A549 (cell line): ENCODE results near the gene UTF1. TPM values are rescaled to one million over a fixed set of nuclear protein-coding genes. Genes with fewer than 3 reads are reported as not detected.
A peak's percentile ranks its signal among the peaks of the same experiment; 100 is the strongest.

Source experiments
- ATAC-seq, 2 experiments: fragments of 200-7000 bp in 1 of 2; fragments of >200 bp in 1 of 2; cut with Nextera tagmentation in 1 of 2; cut with Tn5 transposase in 1 of 2; 3 replicates each; pipeline versions ENCODE4 v1.8.0 to v1.9.1; 2018 to 2020; ENCODE audit warnings: mild to moderate bottlenecking in 1 of 2, moderate library complexity in 1 of 2
- CTCF ChIA-PET: fragments of 300-600 bp; sonication (Branson Sonifier 250); formaldehyde crosslinking; extraction: SDS; loops from one replicate; lab custom pipeline; 2021; ENCODE audit warnings: antibody characterized with exemption, inconsistent platforms; lab: Yijun Ruan, JAX
- POLR2A ChIA-PET: fragments of 350-600 bp; formaldehyde crosslinking; extraction: SDS; loops from one replicate; lab custom pipeline; 2021; ENCODE audit warnings: antibody characterized with exemption, inconsistent platforms; lab: Yijun Ruan, JAX
- DNase-seq, 2 experiments: peaks; one replicate each; pipeline versions ENCODE4 v3.0.0 to v3.0.0-alpha.2; 2011 to 2016; ENCODE audit warnings: low read depth in 1 of 2, low spot score in 1 of 2
- FAIRE-seq: peaks from 2 replicates; lab custom pipeline; 2011; peaks lifted over from hg19 to GRCh38; lab: Jason Lieb, UNC
- H3K27ac ChIP-seq, 2 experiments: fragments of >200 bp; sonication (Bioruptor Twin); formaldehyde crosslinking; 3 replicates each; pipeline ENCODE4 v1.5.1; 2016 to 2017
- H3K4me1 ChIP-seq: fragments of >200 bp; sonication (Bioruptor Twin); formaldehyde crosslinking; 3 replicates; pipeline ENCODE4 v1.6.1; 2016
- H3K4me2 ChIP-seq: fragments of >200 bp; sonication (Bioruptor Twin); formaldehyde crosslinking; 3 replicates; pipeline ENCODE4 v1.6.1; 2016
- H3K4me3 ChIP-seq: fragments of >200 bp; sonication (Bioruptor Twin); formaldehyde crosslinking; 3 replicates; pipeline ENCODE4 v1.5.1; 2016
- H3K9me3 ChIP-seq: fragments of >200 bp; sonication (Bioruptor Twin); formaldehyde crosslinking; 3 replicates; pipeline ENCODE4 v1.6.1; 2016
- ATOH8 ChIP-seq: fragments of 250-450 bp; sonication (Bioruptor Pico); IDR thresholded peaks from 2 replicates; pipeline ENCODE4 v1.5.0; 2020; ENCODE audit warnings: low read depth, mild to moderate bottlenecking, moderate library complexity
- CBX2 ChIP-seq: fragments of 200-600 bp; sonication (generic); IDR thresholded peaks from 2 replicates; pipeline ENCODE4 v1.6.1; 2016; ENCODE audit warnings: low read depth, mild to moderate bottlenecking, borderline replicate concordance
- CBX8 ChIP-seq: fragments of 200-600 bp; sonication (generic); IDR thresholded peaks from 2 replicates; pipeline ENCODE4 v1.6.1; 2016
- CHD4 ChIP-seq: fragments of 200-600 bp; sonication (generic); IDR thresholded peaks from 2 replicates; pipeline ENCODE4 v1.6.1; 2016; ENCODE audit warnings: antibody characterized with exemption, mild to moderate bottlenecking, borderline replicate concordance
- EHF ChIP-seq: fragments of 250-450 bp; sonication (Bioruptor Pico); IDR thresholded peaks from 2 replicates; pipeline ENCODE4 v1.5.0; 2020; ENCODE audit warnings: mild to moderate bottlenecking
- EP300 ChIP-seq, 2 experiments: fragments of >200 bp; sonication (Bioruptor Twin); formaldehyde crosslinking; IDR thresholded peaks; 2 replicates in 1 of 2; 3 replicates in 1 of 2; pipeline ENCODE4 v1.6.1; 2016 to 2017
- ESRRA ChIP-seq: fragments of 150-350 bp; IDR thresholded peaks from 2 replicates; pipeline ENCODE4 v1.6.1; 2014; ENCODE audit warnings: mild to moderate bottlenecking, low read length, borderline replicate concordance
- FOSB ChIP-seq: fragments of 250-450 bp; sonication (Bioruptor Pico); IDR thresholded peaks from 2 replicates; pipeline ENCODE4 v1.5.0; 2020; ENCODE audit warnings: mild to moderate bottlenecking, moderate library complexity
- HOXB5 ChIP-seq: fragments of 250-450 bp; sonication (Bioruptor Pico); IDR thresholded peaks from 2 replicates; pipeline ENCODE4 v1.5.0; 2020; ENCODE audit warnings: mild to moderate bottlenecking, moderate library complexity
- JUNB ChIP-seq: fragments of >200 bp; sonication (Bioruptor Twin); formaldehyde crosslinking; IDR thresholded peaks from 2 replicates; pipeline ENCODE4 v1.6.1; 2016
- KDM1A ChIP-seq: fragments of 200-600 bp; sonication (generic); IDR thresholded peaks from 2 replicates; pipeline ENCODE4 v1.6.1; 2016; ENCODE audit warnings: low read depth, mild to moderate bottlenecking
- NPAS2 ChIP-seq: fragments of 250-450 bp; sonication (Bioruptor Pico); IDR thresholded peaks from 2 replicates; pipeline ENCODE4 v1.8.0; 2022; ENCODE audit warnings: mild to moderate bottlenecking, moderate library complexity, borderline replicate concordance
- PBX3 ChIP-seq: IDR thresholded peaks from 2 replicates; pipeline ENCODE4 v1.6.1; 2012
- RNF2 ChIP-seq: fragments of 200-600 bp; sonication (generic); IDR thresholded peaks from 2 replicates; pipeline ENCODE4 v1.6.1; 2016; ENCODE audit warnings: low read depth, mild to moderate bottlenecking, antibody characterized with exemption, moderate library complexity, borderline replicate concordance
- SREBF2 ChIP-seq: fragments of 450-650 bp; IDR thresholded peaks from 2 replicates; pipeline ENCODE4 v1.6.1; 2014; ENCODE audit warnings: mild to moderate bottlenecking, moderate library complexity
- ZC3H11A ChIP-seq: fragments of 450-650 bp; IDR thresholded peaks from 2 replicates; pipeline ENCODE4 v1.6.1; 2014; ENCODE audit warnings: antibody characterized with exemption, mild to moderate bottlenecking
- ZNF302 ChIP-seq: fragments of 250-450 bp; sonication (Bioruptor Pico); IDR thresholded peaks from 2 replicates; pipeline ENCODE4 v1.9.0; 2021; ENCODE audit warnings: inconsistent platforms, mild to moderate bottlenecking, moderate library complexity
- ZSCAN20 ChIP-seq: fragments of 250-450 bp; sonication (Bioruptor Pico); IDR thresholded peaks from 2 replicates; pipeline ENCODE4 v1.8.0; 2022; ENCODE audit warnings: mild to moderate bottlenecking, moderate library complexity
- WGBS: methylation state at CpG from one replicate; pipeline ENCODE4 v1.1.6; 2017; ENCODE audit errors: missing lambda C conversion rate; 5-methylcytosine and 5-hydroxymethylcytosine counted together
- polyA plus RNA-seq, 4 experiments: library from polyadenylated mRNA; depleted of rRNA in 3 of 4; stranded (reverse); fragments of >200 nt; fragmentation: RNase III in 1 of 4; extraction: RNeasy Plus Mini Kit Qiagen cat#74134 plus additional on column Dnase treatment in 1 of 4; gene quantifications; 2 replicates in 3 of 4; 3 replicates in 1 of 4; pipeline ENCODE4 v1.2.3, GENCODE V29; 2011 to 2017
- TF ChIP-seq, protein P1 (sequence below): IDR thresholded peaks from 2 replicates; pipeline ENCODE4 v1.6.1; 2012
- TF ChIP-seq, protein P2 (sequence below): fragments of >200 bp; sonication (Bioruptor Twin); formaldehyde crosslinking; IDR thresholded peaks from 3 replicates; pipeline ENCODE4 v1.6.1; 2016
- TF ChIP-seq, protein P3 (sequence below): fragments of 250-450 bp; sonication (Bioruptor Pico); IDR thresholded peaks from 2 replicates; pipeline ENCODE4 v1.5.0; 2021; ENCODE audit warnings: mild to moderate bottlenecking, moderate library complexity, borderline replicate concordance
- TF ChIP-seq, protein P4 (sequence below): fragments of 450-650 bp; IDR thresholded peaks from 2 replicates; pipeline ENCODE4 v1.6.1; 2014; ENCODE audit warnings: antibody characterized with exemption

The UTF1 gene
- polyA plus RNA-seq, 2 of the 4 experiments (the other 2 are of a cell fraction), result not detected

- ATAC-seq (no peak), DNase-seq (no peak), FAIRE-seq (no peak)
- H3K4me3 ChIP-seq, result no peak overlapping the region
- WGBS, result 87% methylated on average over 14 of the region's 36 CpGs
- CTCF ChIA-PET, result interaction anchor here (0.8 to 3.7 kb wide), 4 partner anchors 8 to 104 kb away, joined by 4 to 39 read pairs (median 4); no protein-coding TSS in a partner anchor
- H3K4me1 ChIP-seq, result peaks cover 8% of the 10 kb centered on the region
- no peak overlapping the region for H3K4me2 ChIP-seq
- no peaks in the 10 kb centered on the region for H3K9me3 ChIP-seq
- POLR2A ChIA-PET, result no interaction called here
- no peak overlapping the region for H3K27ac ChIP-seq
- TF ChIP-seq ZNF302 (CRISPR knock-in tag) (no peak), CHD4 (no peak), ATOH8 (no peak), EHF (CRISPR knock-in tag) (no peak), KDM1A (no peak), JUNB (no peak), ESRRA (no peak), ZC3H11A (no peak), CBX2 (no peak), PBX3 (no peak), ZSCAN20 (CRISPR knock-in tag) (no peak)
- TF ChIP-seq, protein P1, sequence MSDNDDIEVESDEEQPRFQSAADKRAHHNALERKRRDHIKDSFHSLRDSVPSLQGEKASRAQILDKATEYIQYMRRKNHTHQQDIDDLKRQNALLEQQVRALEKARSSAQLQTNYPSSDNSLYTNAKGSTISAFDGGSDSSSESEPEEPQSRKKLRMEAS, result no peak
- TF ChIP-seq, protein P2, sequence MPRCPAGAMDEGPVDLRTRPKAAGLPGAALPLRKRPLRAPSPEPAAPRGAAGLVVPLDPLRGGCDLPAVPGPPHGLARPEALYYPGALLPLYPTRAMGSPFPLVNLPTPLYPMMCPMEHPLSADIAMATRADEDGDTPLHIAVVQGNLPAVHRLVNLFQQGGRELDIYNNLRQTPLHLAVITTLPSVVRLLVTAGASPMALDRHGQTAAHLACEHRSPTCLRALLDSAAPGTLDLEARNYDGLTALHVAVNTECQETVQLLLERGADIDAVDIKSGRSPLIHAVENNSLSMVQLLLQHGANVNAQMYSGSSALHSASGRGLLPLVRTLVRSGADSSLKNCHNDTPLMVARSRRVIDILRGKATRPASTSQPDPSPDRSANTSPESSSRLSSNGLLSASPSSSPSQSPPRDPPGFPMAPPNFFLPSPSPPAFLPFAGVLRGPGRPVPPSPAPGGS, result no peak
- TF ChIP-seq, protein P3, sequence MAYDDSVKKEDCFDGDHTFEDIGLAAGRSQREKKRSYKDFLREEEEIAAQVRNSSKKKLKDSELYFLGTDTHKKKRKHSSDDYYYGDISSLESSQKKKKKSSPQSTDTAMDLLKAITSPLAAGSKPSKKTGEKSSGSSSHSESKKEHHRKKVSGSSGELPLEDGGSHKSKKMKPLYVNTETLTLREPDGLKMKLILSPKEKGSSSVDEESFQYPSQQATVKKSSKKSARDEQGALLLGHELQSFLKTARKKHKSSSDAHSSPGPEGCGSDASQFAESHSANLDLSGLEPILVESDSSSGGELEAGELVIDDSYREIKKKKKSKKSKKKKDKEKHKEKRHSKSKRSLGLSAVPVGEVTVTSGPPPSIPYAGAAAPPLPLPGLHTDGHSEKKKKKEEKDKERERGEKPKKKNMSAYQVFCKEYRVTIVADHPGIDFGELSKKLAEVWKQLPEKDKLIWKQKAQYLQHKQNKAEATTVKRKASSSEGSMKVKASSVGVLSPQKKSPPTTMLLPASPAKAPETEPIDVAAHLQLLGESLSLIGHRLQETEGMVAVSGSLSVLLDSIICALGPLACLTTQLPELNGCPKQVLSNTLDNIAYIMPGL (CRISPR knock-in tag), result no peak
These were observed 17.8 kb downstream of the UTF1 start for GRCh38 chr10:133247681-133248333.

GRCh38 chr10:133248334-133248715, 18.3 kb downstream of the UTF1 start:
- 90% methylated on average over 7 of the region's 12 CpGs for WGBS
- no peak overlapping the region for H3K4me2 ChIP-seq
- POLR2A ChIA-PET, result no interaction called here
- H3K4me1 ChIP-seq, result peaks cover 8% of the 10 kb centered on the region
- 0 out of 6 replicates have a peak, but pooled peaks of 1 of the 2 experiments have one; percentile 4 for ATAC-seq
- no peak overlapping the region for H3K4me3 ChIP-seq
- DNase-seq, result no peak
- TF ChIP-seq, protein P4, sequence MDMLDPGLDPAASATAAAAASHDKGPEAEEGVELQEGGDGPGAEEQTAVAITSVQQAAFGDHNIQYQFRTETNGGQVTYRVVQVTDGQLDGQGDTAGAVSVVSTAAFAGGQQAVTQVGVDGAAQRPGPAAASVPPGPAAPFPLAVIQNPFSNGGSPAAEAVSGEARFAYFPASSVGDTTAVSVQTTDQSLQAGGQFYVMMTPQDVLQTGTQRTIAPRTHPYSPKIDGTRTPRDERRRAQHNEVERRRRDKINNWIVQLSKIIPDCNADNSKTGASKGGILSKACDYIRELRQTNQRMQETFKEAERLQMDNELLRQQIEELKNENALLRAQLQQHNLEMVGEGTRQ, result no peak
- TF ChIP-seq FOSB (CRISPR knock-in tag) (no peak), ZC3H11A (no peak), PBX3 (no peak), SREBF2 (no peak), CBX8 (no peak), RNF2 (no peak), EP300 (IDR thresholded peaks at IDR 0.05) (no peak), NPAS2 (CRISPR knock-in tag) (no peak), CBX2 (no peak), HOXB5 (CRISPR knock-in tag) (no peak)
- TF ChIP-seq, protein P1, result no peak
- TF ChIP-seq, all 56 proteins: peak for 0
- CTCF ChIA-PET, result interaction anchor here (1.0 kb wide), 1 partner anchor 105 kb away, joined by 5 read pairs; no protein-coding TSS in a partner anchor
- Histone ChIP-seq H3K27ac (no peak overlapping the region), H3K9me3 (no peaks in the 10 kb centered on the region)
- FAIRE-seq, result no peak
